Measurements from ENCODE around the gene SLC35G6.
"Not testable (repeated sequence)": the region's sequence is repeated elsewhere in the genome, so short reads cannot be mapped to it uniquely, and the experiment has no call there.

Gene SLC35G6

GRCh38 chr17:7460850-7461660, 20.2 kb upstream of the SLC35G6 start:
- peak; percentile 69 for DNase-seq (ENCODE audit: low spot score)

GRCh38 chr17:7462474-7463371, 18.5 kb upstream of the SLC35G6 start:
- no peak for DNase-seq (ENCODE audit: low spot score)

- no peak for DNase-seq (ENCODE audit: low spot score)
Measured at GRCh38 chr17:7463372-7463846, 17.8 kb upstream of the SLC35G6 start.

- DNase-seq (ENCODE audit: low spot score), result no peak
Measured at GRCh38 chr17:7464081-7464480, 17.2 kb upstream of the SLC35G6 start.

- DNase-seq (ENCODE audit: low spot score), result no peak
Measured at GRCh38 chr17:7465597-7466275, 15.5 kb upstream of the SLC35G6 start.

- DNase-seq (ENCODE audit: low spot score), result no peak
Measured at GRCh38 chr17:7466318-7466638, 15.0 kb upstream of the SLC35G6 start.

- DNase-seq (ENCODE audit: low spot score), result no peak
Measured at GRCh38 chr17:7466639-7467341, 14.5 kb upstream of the SLC35G6 start.

- no peak for DNase-seq (ENCODE audit: low spot score)
Measured at GRCh38 chr17:7467498-7467897, 13.7 kb upstream of the SLC35G6 start.

- DNase-seq (ENCODE audit: low spot score), result no peak
Measured at GRCh38 chr17:7468290-7468689, 13.0 kb upstream of the SLC35G6 start.

- no peak for DNase-seq (ENCODE audit: low spot score)
Measured at GRCh38 chr17:7468804-7469389, 12.3 kb upstream of the SLC35G6 start.

GRCh38 chr17:7469843-7470242, 11.4 kb upstream of the SLC35G6 start:
- not testable (repeated sequence) for DNase-seq (ENCODE audit: low spot score)

- not testable (repeated sequence) for DNase-seq (ENCODE audit: low spot score)
Measured at GRCh38 chr17:7470457-7470973, 10.7 kb upstream of the SLC35G6 start.

- no peak for DNase-seq (ENCODE audit: low spot score)
Measured at GRCh38 chr17:7471729-7472128, 9.5 kb upstream of the SLC35G6 start.

GRCh38 chr17:7474767-7475166, 6.5 kb upstream of the SLC35G6 start:
- DNase-seq (ENCODE audit: low spot score), result not testable (repeated sequence)

- DNase-seq (ENCODE audit: low spot score), result no peak
Measured at GRCh38 chr17:7475764-7476422, 5.4 kb upstream of the SLC35G6 start.

GRCh38 chr17:7476494-7476893, 4.8 kb upstream of the SLC35G6 start:
- no peak for DNase-seq (ENCODE audit: low spot score)

- no peak for DNase-seq (ENCODE audit: low spot score)
Measured at GRCh38 chr17:7476951-7477350, 4.3 kb upstream of the SLC35G6 start.

- peak; percentile 28 for DNase-seq (ENCODE audit: low spot score)
Measured at GRCh38 chr17:7477392-7478275, 3.6 kb upstream of the SLC35G6 start.
